Measurements from ENCODE around the gene ST3GAL6.

The ST3GAL6 gene

DNA sequence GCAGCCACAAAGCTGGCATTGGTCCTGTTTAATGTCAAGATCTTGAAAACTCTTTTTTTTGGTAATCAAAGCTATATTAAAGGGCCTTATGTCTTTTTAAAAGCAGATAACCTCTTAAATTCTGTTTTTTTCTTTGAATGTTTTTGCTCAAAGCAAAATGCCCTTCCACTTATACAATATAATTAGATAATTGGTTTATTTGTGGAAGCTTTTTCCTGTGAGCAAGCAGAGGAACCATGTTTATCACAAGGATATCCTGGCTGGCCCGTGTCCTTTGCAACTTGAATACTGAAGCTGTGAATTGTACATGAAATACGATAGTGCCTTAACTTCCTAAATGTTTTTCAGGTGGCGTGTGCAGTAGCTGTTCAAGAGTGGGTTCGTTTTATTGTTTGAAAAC lies 2.6 kb downstream of the ST3GAL6 start:
- Histone ChIP-seq H3K27ac (ENCODE audit: extremely low read depth, low read depth, low read length) (no peak overlapping the region), H3K4me1 (ENCODE audit: control insufficient read depth, insufficient read depth, low read length) (peaks cover 3% of the 10 kb centered on the region; the same call in 1 of the 2 replicates), H3K36me3 (ENCODE audit: control insufficient read depth in 2 of 2, insufficient read depth in 1 of 2, low read length in 2 of 2) (no peaks in the 10 kb centered on the region), H3K9me3 (ENCODE audit: control insufficient read depth, insufficient read depth, low read depth, low read length) (no peaks in the 10 kb centered on the region), H3K4me3 (ENCODE audit: low read depth, low read length) (no peak overlapping the region)
- ChIA-PET POLR2A (no interaction called here), CTCF (interaction anchor here (0.6 kb wide), 1 partner anchor 51 kb away, joined by 3 read pairs; no protein-coding TSS in a partner anchor)
- TF ChIP-seq ZNF133 (tag by site-specific recombination; IDR thresholded peaks at IDR 0.05): no peak
- no peak for TF ChIP-seq MZF1 (tag by site-specific recombination; IDR thresholded peaks at IDR 0.05; ENCODE audit: borderline replicate concordance)
- no peak for TF ChIP-seq ZNF174 (tag by site-specific recombination; IDR thresholded peaks at IDR 0.05)
- TF ChIP-seq, protein P1, sequence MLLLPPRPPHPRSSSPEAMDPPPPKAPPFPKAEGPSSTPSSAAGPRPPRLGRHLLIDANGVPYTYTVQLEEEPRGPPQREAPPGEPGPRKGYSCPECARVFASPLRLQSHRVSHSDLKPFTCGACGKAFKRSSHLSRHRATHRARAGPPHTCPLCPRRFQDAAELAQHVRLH (tag by site-specific recombination; IDR thresholded peaks at IDR 0.05): no peak
- no peak for TF ChIP-seq ZNF664 (tag by site-specific recombination; IDR thresholded peaks at IDR 0.05)
- no peak for TF ChIP-seq ZNF701 (tag by site-specific recombination; IDR thresholded peaks at IDR 0.05)
- TF ChIP-seq HOXC10 (CRISPR knock-in tag; IDR thresholded peaks at IDR 0.05): no peak
- no peak for TF ChIP-seq SCRT2 (tag by site-specific recombination; IDR thresholded peaks at IDR 0.05)
- no peak for TF ChIP-seq MYNN (tag by site-specific recombination; IDR thresholded peaks at IDR 0.05; ENCODE audit: borderline replicate concordance)
- no peak for TF ChIP-seq KLF7 (tag by site-specific recombination; IDR thresholded peaks at IDR 0.05; ENCODE audit: borderline replicate concordance)
- TF ChIP-seq ZNF626 (tag by site-specific recombination; IDR thresholded peaks at IDR 0.05): no peak
- TF ChIP-seq, protein P2, sequence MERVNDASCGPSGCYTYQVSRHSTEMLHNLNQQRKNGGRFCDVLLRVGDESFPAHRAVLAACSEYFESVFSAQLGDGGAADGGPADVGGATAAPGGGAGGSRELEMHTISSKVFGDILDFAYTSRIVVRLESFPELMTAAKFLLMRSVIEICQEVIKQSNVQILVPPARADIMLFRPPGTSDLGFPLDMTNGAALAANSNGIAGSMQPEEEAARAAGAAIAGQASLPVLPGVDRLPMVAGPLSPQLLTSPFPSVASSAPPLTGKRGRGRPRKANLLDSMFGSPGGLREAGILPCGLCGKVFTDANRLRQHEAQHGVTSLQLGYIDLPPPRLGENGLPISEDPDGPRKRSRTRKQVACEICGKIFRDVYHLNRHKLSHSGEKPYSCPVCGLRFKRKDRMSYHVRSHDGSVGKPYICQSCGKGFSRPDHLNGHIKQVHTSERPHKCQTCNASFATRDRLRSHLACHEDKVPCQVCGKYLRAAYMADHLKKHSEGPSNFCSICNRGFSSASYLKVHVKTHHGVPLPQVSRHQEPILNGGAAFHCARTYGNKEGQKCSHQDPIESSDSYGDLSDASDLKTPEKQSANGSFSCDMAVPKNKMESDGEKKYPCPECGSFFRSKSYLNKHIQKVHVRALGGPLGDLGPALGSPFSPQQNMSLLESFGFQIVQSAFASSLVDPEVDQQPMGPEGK (tag by site-specific recombination; IDR thresholded peaks at IDR 0.05): no peak
- no peak for TF ChIP-seq ZNF529 (tag by site-specific recombination; IDR thresholded peaks at IDR 0.05; ENCODE audit: insufficient replicate concordance)
- no peak for TF ChIP-seq ZNF155 (tag by site-specific recombination; IDR thresholded peaks at IDR 0.05)
- no peak for TF ChIP-seq ZNF366 (tag by site-specific recombination; conservative IDR thresholded peaks at IDR 0.05)

DNA sequence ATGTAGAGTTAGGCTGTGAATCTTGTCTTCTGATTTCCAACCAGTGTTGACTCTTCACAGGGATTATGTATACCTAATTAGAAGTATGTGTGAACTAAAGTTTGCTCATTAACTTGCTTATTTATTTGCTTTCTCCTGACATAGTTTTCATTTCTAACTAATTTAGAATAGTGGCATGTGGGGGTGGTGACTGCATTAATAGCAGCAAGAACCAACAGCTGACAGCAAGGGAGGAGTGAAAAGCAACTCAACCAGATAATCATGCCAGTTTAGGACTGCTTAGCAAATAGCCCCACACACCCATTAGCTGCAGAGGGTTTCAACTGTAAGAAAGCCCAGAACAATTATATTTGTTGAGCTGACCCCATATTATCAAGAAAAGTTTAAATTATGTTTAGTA lies 3.8 kb downstream of the ST3GAL6 start:
- Histone ChIP-seq H3K4me3 (ENCODE audit: low read depth, low read length) (no peak overlapping the region), H3K36me3 (ENCODE audit: control insufficient read depth in 2 of 2, insufficient read depth in 1 of 2, low read length in 2 of 2) (no peaks in the 10 kb centered on the region), H3K27ac (ENCODE audit: extremely low read depth, low read depth, low read length) (no peak overlapping the region), H3K9me3 (ENCODE audit: control insufficient read depth, insufficient read depth, low read depth, low read length) (no peaks in the 10 kb centered on the region), H3K4me1 (ENCODE audit: control insufficient read depth, insufficient read depth, low read length) (peaks cover 3% of the 10 kb centered on the region; the same call in 1 of the 2 replicates)
- ChIA-PET POLR2A (no interaction called here), CTCF (no interaction called here)
- no peak for TF ChIP-seq ZFP69B (tag by site-specific recombination; IDR thresholded peaks at IDR 0.05)
- TF ChIP-seq MEIS1 (CRISPR knock-in tag; IDR thresholded peaks at IDR 0.05; ENCODE audit: borderline replicate concordance): no peak
- TF ChIP-seq ZNF707 (tag by site-specific recombination; IDR thresholded peaks at IDR 0.05): no peak
- TF ChIP-seq ZNF670 (tag by site-specific recombination; IDR thresholded peaks at IDR 0.05; ENCODE audit: low read depth): no peak
- TF ChIP-seq, protein P3, sequence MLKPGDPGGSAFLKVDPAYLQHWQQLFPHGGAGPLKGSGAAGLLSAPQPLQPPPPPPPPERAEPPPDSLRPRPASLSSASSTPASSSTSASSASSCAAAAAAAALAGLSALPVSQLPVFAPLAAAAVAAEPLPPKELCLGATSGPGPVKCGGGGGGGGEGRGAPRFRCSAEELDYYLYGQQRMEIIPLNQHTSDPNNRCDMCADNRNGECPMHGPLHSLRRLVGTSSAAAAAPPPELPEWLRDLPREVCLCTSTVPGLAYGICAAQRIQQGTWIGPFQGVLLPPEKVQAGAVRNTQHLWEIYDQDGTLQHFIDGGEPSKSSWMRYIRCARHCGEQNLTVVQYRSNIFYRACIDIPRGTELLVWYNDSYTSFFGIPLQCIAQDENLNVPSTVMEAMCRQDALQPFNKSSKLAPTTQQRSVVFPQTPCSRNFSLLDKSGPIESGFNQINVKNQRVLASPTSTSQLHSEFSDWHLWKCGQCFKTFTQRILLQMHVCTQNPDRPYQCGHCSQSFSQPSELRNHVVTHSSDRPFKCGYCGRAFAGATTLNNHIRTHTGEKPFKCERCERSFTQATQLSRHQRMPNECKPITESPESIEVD (tag by site-specific recombination; IDR thresholded peaks at IDR 0.05): no peak
- TF ChIP-seq YY1 (tag by site-specific recombination; IDR thresholded peaks at IDR 0.05): no peak
- TF ChIP-seq ZNF560 (tag by site-specific recombination; IDR thresholded peaks at IDR 0.05; ENCODE audit: borderline replicate concordance): no peak
- TF ChIP-seq ZNF416 (tag by site-specific recombination; IDR thresholded peaks at IDR 0.05): no peak
- no peak for TF ChIP-seq WT1 (tag by site-specific recombination; IDR thresholded peaks at IDR 0.05)
- no peak for TF ChIP-seq RBAK (tag by site-specific recombination; IDR thresholded peaks at IDR 0.05)
- TF ChIP-seq ZNF692 (tag by site-specific recombination; IDR thresholded peaks at IDR 0.05): no peak
- no peak for TF ChIP-seq ZNF112 (tag by site-specific recombination; IDR thresholded peaks at IDR 0.05)
- no peak for TF ChIP-seq ZBTB7A (tag by site-specific recombination; IDR thresholded peaks at IDR 0.05; ENCODE audit: low read depth)
- TF ChIP-seq ZNF621 (tag by site-specific recombination; IDR thresholded peaks at IDR 0.05): no peak
- no peak for TF ChIP-seq ZNF830 (tag by site-specific recombination; IDR thresholded peaks at IDR 0.05; ENCODE audit: low read depth)
- no peak for TF ChIP-seq ZNF704 (tag by site-specific recombination; IDR thresholded peaks at IDR 0.05)

All from HEK293 (cell line).